GM21737 (cell line): Measurements from ENCODE around the gene EI24.

ENCODE experiments used
- ATAC-seq: cut with Tn5 transposase; IDR thresholded peaks from one replicate; pipeline ENCODE4 v1.9.1; 2021; ENCODE audit warnings: mild to moderate bottlenecking, moderate library complexity; ENCODE audit not compliant: unreplicated experiment

The EI24 gene

DNA sequence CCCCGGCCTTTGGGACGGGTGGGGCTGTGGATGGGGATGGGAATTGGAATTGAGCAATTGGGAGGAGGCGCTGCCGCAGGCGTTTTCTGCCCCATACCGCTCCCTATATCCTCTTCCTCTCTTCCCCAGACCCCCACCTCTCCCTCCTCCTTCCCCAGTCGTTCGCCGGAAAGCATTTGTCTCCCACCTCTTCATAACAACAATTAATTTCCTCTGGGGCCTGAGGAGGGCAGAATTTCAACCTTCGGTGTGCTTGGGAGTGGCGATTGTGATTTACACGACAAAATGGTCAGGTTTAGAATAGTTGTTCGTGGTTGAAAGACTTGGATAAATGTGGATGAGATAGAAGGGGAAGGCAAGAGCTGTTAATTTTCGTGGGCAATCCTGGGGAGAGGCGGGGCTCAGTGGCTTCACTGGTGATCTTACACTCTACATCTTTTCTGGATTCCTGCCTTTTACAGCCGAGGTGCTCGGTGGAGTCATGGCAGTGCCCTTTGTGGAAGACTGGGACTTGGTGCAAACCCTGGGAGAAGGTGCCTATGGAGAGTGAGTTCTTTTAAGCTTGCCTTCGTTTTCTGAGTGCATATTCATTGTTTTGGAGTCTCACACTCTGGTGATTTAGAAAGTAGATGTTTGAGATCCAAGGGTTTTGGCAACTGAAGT lies 57.1 kb downstream of the EI24 start:
- ATAC-seq = peak; percentile 43

- no peak for ATAC-seq
These were observed 58.1 kb downstream of the EI24 start for GRCh38 chr11:125627236-125627910.
